Activated CD8-positive, alpha-beta T cell treated with anti-CD3 and anti-CD28 coated beads for 36 hours (primary cell): Measurements from ENCODE around the gene ISCU. TPM values are rescaled to one million over a fixed set of nuclear protein-coding genes. Genes with fewer than 3 reads are reported as not detected.

Source experiments
- ATAC-seq: fragments of 200-7000 bp; cut with Tn5 transposase; one replicate; pipeline ENCODE4 v1.10.0; 2021; ENCODE audit warnings: mild to moderate bottlenecking, moderate library complexity
- CTCF ChIA-PET: fragments of 350-600 bp; sonication (Branson Sonifier 250); formaldehyde crosslinking; loops from one replicate; lab custom pipeline; 2021; ENCODE audit warnings: antibody characterized with exemption; lab: Charles Lee
- POLR2A ChIA-PET: fragments of 350-600 bp; sonication (Branson Sonifier 250); formaldehyde crosslinking; loops from one replicate; lab custom pipeline; 2021; ENCODE audit warnings: antibody characterized with exemption; lab: Charles Lee
- DNase-seq: peaks from one replicate; pipeline ENCODE4 v3.0.0-alpha.2; 2020
- H3K27ac Mint-ChIP-seq: one replicate; pipeline ENCODE4 v1.8.0; 2021; ENCODE audit warnings: mild to moderate bottlenecking, mixed read lengths
- H3K27me3 Mint-ChIP-seq: one replicate; pipeline ENCODE4 v1.8.0; 2021; ENCODE audit warnings: mixed read lengths
- H3K36me3 Mint-ChIP-seq: one replicate; pipeline ENCODE4 v1.8.0; 2021; ENCODE audit warnings: low read depth, mixed read lengths
- H3K4me1 Mint-ChIP-seq: one replicate; pipeline ENCODE4 v1.8.0; 2021; ENCODE audit warnings: low read depth, mixed read lengths
- H3K4me3 Mint-ChIP-seq: one replicate; pipeline ENCODE4 v1.8.0; 2021; ENCODE audit warnings: mild to moderate bottlenecking, moderate library complexity, mixed read lengths
- H3K9me3 Mint-ChIP-seq: one replicate; pipeline ENCODE4 v1.8.0; 2021; ENCODE audit warnings: mixed read lengths
- CTCF ChIP-seq: fragments of 200-600 bp; IDR thresholded peaks from one replicate; pipeline ENCODE4 v1.8.0; 2022; ENCODE audit warnings: antibody characterized with exemption, mild to moderate bottlenecking
- intact Hi-C: fragments of 100-400 bp; cut with micrococcal nuclease; formaldehyde crosslinking; loops from one replicate; pipeline ENCODE4 v1.10.0; 2022
- total RNA-seq, 2 experiments: library from RNA; stranded (reverse); gene quantifications; one replicate each; pipeline ENCODE4 v1.2.3, GENCODE V29; 2021

ISCU gene
- total RNA-seq, 2 experiments from 2014 or later = 69.4 to 70.5 TPM

DNA sequence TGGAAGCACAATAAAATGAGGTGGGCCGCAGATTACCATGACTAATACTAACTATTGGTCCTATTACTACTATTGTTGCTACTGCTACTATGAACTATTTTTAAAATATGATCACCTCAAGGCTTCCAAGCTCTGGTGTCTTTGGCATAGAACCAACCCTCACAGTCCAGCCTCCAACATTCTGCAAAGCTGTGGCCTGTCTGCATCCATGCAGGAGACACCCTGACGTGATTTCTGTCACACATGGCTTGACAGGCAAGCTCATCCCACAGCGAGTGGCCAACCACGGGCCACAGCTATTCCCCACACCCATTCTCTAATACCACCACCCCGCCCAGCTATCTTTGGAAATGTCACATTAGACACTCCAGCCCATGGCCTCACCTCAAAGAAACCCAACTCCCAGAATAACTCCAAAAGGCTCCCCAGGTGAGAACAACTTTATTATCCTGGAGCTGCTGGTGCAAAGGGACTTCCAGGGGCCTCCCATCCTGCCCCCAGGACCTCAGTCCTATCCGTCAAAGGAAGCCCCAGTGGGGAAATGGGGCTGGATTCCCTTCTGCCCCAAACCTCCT lies 14.4 kb downstream of the ISCU start:
- peaks cover 45% of the 10 kb centered on the region for H3K4me1 Mint-ChIP-seq
- TF ChIP-seq CTCF = no peak
- intact Hi-C loops = no loop called here
- CTCF ChIA-PET = interaction anchor here (1.0 to 24.3 kb wide), 3 partner anchors 12 to 87 kb away, joined by 3 to 645 read pairs (median 4); no protein-coding TSS in a partner anchor
- H3K27me3 Mint-ChIP-seq = no peaks in the 10 kb centered on the region
- H3K27ac Mint-ChIP-seq = no peak overlapping the region
- no peak for ATAC-seq
- POLR2A ChIA-PET = interaction anchor here (0.6 to 2.1 kb wide), 4 partner anchors 15 to 56 kb away, joined by 3 to 7 read pairs (median 4); partner anchors contain the start of genes ISCU and SART3
- H3K9me3 Mint-ChIP-seq = peaks cover 6% of the 10 kb centered on the region
- no peak overlapping the region for H3K4me3 Mint-ChIP-seq
- no peaks in the 10 kb centered on the region for H3K36me3 Mint-ChIP-seq
- DNase-seq = no peak

GRCh38 chr12:108577458-108577857 lies 15.1 kb downstream of the ISCU start:
- peaks cover 39% of the 10 kb centered on the region for H3K4me1 Mint-ChIP-seq
- H3K4me3 Mint-ChIP-seq = no peak overlapping the region
- intact Hi-C loops = no loop called here
- ATAC-seq (no peak), DNase-seq (no peak)
- no peaks in the 10 kb centered on the region for H3K27me3 Mint-ChIP-seq
- H3K27ac Mint-ChIP-seq = no peak overlapping the region
- POLR2A ChIA-PET = interaction anchor here (0.6 to 2.1 kb wide), 4 partner anchors 9 to 55 kb away, joined by 3 to 7 read pairs (median 4); partner anchors contain the start of genes ISCU and SART3
- CTCF ChIA-PET = interaction anchor here (1.0 to 24.3 kb wide), 2 partner anchors 13 to 38 kb away, joined by 4 to 645 read pairs; no protein-coding TSS in a partner anchor
- no peak for TF ChIP-seq CTCF
- H3K9me3 Mint-ChIP-seq = peaks cover 6% of the 10 kb centered on the region
- H3K36me3 Mint-ChIP-seq = no peaks in the 10 kb centered on the region

GRCh38 chr12:108578264-108578663 lies 15.9 kb downstream of the ISCU start:
- no peak for TF ChIP-seq CTCF
- ChIA-PET POLR2A (interaction anchor here (0.5 to 1.4 kb wide), 3 partner anchors 10 to 823 kb away, joined by 3 to 4 read pairs (median 3); no protein-coding TSS in a partner anchor), CTCF (interaction anchor here (24.3 kb wide), 1 partner anchor 37 kb away, joined by 645 read pairs; no protein-coding TSS in a partner anchor)
- no peak overlapping the region for H3K27ac Mint-ChIP-seq
- intact Hi-C loops = no loop called here
- peaks cover 6% of the 10 kb centered on the region for H3K9me3 Mint-ChIP-seq
- H3K27me3 Mint-ChIP-seq = no peaks in the 10 kb centered on the region
- no peak overlapping the region for H3K4me3 Mint-ChIP-seq
- no peaks in the 10 kb centered on the region for H3K36me3 Mint-ChIP-seq
- DNase-seq (no peak), ATAC-seq (no peak)
- H3K4me1 Mint-ChIP-seq = peaks cover 31% of the 10 kb centered on the region

- ATAC-seq = no peak
- Mint-ChIP-seq H3K27me3 (no peaks in the 10 kb centered on the region), H3K9me3 (peaks cover 6% of the 10 kb centered on the region), H3K36me3 (no peaks in the 10 kb centered on the region), H3K4me3 (no peak overlapping the region), H3K27ac (no peak overlapping the region), H3K4me1 (peaks cover 27% of the 10 kb centered on the region)
- CTCF ChIA-PET = interaction anchor here (24.3 kb wide), 1 partner anchor 37 kb away, joined by 645 read pairs; no protein-coding TSS in a partner anchor
- intact Hi-C loops = no loop called here
- POLR2A ChIA-PET = interaction anchor here (0.9 kb wide), 1 partner anchor 39 kb away, joined by 4 read pairs; no protein-coding TSS in a partner anchor
- TF ChIP-seq CTCF = no peak
- no peak for DNase-seq
These were observed 16.4 kb downstream of the ISCU start for GRCh38 chr12:108578813-108579212.

GRCh38 chr12:108580531-108580930 lies 18.1 kb downstream of the ISCU start:
- H3K4me3 Mint-ChIP-seq = no peak overlapping the region
- POLR2A ChIA-PET = no interaction called here
- intact Hi-C loops = no loop called here
- H3K27me3 Mint-ChIP-seq = no peaks in the 10 kb centered on the region
- DNase-seq (no peak), ATAC-seq (no peak)
- CTCF ChIA-PET = interaction anchor here (1.7 kb wide), 1 partner anchor 8 kb away, joined by 4 read pairs; no protein-coding TSS in a partner anchor
- no peak for TF ChIP-seq CTCF
- H3K36me3 Mint-ChIP-seq = no peaks in the 10 kb centered on the region
- H3K4me1 Mint-ChIP-seq = peaks cover 12% of the 10 kb centered on the region
- peaks cover 6% of the 10 kb centered on the region for H3K9me3 Mint-ChIP-seq
- no peak overlapping the region for H3K27ac Mint-ChIP-seq
